NCI-H2227 treated with DMSO at 0.1 percent for 48 hours (cell line): ENCODE measurements around the gene SLC35F3.

Experiments
- DNase-seq: peaks from one replicate; lab custom pipeline; 2025; lab: John Stamatoyannopoulos, UW

The SLC35F3 gene

DNA sequence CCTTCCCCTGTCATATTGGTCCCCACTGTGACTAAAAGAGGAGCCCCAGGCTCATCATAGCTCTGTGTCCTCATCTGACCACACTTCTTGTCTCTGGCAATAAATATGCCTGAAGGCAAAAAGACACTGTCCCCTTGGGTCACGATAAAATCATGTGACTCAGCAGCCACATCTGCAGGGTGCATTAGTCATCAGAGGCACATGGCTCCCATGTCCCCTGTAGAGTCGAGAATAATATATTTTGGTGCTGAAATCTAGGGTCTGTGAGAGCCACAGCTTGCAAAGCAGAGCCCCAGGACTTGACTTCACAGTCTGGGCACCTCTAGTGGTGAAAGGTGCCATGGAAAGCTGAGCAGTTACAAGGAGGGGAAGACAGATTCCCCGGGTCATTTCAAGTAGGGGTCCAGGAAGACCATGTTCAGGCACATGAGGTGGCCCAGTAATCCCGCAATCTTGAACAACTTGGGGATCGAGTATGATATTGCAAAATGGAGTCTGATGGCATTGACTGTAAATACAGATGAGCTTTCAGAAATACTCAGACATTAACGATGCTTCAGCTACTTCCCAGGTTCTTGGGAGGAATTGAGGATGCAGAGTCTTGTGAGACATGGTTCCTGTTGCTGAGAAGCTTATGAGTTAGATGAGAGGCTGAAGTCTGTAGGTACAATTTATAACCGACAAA lies 68.6 kb downstream of the SLC35F3 start:
- DNase-seq, result peak; percentile 69

DNA sequence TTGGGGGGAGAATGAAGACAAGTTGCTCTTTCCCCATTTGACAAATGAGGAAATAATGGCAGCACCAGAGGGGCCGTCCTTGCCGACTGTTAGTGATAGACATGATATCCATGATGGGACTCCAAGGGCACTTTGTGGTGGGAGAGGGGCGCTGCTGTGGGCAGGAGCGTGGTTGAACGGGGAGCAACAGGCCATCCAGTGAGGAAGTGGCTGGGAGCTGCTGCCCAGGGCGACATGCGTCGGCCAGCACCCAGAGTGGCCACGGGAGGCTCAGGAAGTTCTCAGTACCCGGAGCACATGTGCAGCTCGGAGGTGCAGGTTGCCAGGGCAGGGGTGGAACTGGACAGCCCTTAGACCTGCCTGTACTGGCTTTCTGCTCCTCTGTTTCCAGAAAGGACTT lies 71.0 kb downstream of the SLC35F3 start:
- no peak for DNase-seq

DNA sequence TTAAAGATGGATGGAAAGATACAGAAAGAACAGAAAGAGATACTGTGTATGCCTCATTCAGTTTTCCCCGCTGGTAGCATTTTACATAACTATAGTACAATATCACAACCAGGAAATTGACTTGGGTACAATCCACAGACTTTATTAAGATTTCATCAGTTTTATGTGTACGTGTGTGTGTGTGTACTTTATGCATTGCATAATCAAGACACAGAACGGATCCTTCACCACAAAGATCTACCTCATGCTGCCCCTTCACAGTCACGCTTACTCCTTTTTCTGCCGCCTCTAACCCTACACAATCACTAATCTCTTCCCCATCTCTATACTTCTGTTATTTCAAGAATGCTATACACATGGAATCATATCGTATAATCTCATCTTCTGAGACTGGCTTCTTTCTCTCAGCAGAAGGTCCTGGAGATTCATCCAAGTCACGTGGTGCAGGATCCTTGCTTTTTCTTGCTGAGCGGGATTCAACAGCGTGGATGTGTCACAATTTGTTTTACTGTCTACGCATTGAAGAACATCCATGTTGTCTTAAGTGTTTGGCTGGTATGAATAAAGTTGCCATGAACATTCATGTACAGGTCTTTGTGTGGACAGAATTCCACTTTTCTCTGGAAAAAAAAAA lies 76.7 kb downstream of the SLC35F3 start:
- no peak for DNase-seq

DNA sequence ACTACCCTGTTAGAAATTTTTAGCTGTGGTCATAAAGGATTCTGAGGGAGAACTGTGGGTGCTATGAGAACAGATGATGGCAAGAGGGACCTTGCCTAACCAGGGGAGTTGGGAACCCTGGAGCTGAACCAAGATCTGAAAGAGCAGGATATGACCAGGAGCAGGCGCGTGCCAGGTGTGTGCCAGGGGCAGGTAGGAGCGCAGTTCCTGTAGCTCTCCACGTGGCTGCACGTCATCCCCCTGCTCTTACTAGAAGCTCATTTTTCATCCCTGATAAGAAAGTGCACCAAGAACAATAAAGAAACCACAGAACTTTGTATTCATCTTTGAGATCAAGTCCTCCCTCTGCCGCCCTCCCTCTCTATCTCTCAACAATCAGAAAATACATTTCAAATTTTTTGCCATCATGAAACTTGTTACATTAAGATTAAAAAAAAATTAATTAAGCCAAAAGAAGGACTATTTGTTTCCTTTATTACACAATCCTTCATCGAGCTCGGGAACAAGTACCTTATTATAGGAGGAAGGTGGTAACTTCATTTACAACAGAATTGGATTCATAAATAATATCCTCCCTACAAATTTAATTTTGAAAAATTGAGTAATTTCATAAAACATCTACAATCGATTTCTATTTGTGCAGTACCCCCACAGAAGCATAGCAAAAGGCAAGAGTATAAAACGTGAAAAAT lies 78.5 kb downstream of the SLC35F3 start:
- no peak for DNase-seq

DNA sequence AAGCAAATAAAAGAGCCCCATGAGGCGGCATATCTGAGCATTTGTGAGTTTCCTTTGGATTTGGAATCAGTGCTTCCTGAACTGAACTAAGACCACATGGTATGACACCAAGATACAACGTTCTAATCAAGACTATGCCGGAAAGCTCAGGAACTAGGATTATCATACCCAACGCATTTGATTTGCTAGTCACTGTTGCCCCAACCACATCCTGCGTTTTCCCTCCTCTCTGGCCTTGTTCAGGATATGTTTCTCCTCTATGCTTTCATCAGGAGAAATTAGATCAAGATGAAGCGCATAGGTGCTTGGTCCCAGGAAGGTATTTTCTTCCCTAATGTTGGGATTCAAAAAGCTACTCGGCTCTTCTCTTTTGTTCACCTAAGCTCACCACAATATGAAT lies 79.3 kb downstream of the SLC35F3 start:
- DNase-seq, result no peak

DNA sequence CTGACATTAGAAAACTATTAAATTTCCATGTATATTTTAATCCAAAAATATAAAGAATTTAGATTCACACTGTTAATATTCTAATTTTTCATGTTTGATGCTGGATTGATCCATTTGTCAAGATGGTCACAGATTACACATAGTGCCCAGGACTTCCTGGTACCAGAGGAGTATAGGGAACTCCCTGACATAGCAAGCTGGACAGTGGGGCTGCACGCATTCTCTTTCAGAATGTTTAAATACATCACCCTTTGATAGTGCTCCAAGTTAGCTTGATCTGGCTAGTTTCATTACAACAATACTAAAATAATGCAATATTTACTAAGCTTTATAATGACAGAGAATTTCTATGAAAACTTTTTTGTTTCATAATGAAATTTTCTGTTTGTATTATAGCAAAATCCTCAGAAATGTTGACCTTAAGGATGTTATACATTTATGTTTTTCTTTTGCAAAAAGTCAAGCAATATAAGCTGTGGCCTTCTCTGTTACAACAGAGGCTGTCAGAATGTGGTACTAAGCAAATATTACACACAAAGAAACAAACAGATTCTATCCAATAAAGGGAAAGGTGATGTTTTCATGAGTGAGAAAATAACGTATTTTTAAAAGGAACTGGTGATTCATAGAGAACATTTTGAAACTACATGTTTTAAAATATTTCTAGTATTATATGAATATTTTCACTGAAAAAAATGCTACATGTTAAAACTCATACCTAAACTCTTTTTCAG lies 84.7 kb downstream of the SLC35F3 start:
- no peak for DNase-seq

DNA sequence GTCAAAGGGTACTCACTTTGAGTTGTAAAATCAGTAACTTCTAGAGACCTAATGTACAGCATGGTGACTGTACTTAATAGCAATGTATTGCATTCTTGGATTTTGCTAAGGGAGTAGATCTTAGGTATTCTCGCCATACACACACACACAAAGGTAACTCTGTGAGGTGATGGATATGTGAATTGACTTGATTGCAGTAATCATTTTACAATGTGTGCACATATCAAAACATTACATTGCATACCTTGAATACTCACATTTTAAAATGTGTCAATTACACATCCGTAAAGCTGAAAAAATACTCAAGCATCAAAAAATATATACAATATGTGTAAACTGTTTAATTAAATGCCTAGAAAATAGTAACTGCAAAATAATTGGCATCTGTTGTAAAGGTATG lies 86.0 kb downstream of the SLC35F3 start:
- no peak for DNase-seq

DNA sequence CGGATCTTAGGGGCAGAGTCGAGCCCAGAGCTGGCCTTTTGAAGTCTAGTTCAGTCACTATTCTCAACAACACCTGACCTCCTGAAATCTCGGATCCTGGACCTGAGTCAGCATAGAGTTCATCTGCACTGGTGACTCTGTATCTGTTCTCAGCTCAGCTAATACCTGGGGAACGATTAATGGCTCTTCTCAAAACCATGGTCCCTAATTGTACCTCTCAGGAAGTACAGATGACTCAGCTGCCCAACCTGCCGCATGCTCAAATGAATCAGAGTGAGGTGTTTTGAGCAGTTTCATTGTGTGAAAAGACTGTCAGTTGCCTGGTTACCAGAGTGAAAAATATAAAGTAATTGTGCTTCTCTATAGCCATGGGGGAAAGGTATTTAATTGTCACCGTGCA lies 89.2 kb downstream of the SLC35F3 start:
- DNase-seq, result peak; percentile 71

DNA sequence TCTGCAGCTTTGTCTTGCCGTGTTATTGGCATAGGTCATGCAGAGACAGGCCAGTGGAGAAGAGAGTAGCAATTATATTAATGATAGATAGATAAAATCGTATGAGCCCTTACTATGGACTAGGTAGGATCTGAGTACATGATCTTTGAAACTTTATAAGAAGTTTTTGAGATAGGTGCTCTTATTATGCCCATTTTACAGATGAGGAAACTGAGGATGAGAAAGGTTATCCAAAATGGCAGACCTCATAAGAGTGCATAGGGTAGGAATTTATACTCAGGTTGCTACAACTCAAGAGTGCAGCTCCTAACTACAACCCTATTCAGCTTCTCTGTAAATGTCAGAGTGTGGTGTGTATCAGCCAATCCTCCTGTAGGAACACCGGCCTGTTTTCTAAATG lies 89.6 kb downstream of the SLC35F3 start:
- no peak for DNase-seq

DNA sequence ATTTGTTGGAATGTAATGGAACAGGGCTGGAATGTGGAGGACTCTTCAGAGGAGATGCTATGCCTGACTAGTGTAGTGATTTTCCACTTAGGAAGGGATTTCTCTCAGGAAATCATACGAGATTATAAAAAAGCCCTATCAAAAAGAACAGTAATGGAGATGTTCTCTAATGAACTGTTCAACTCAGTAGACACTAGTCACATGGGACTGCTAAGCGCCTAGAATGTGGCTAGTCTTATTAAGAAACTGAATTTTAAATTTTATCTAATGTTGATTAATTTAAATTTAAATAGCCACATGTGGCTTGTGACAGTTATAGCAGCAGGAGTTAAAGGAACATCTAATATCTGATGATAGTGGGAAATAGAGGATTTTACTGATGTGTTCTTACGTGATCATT lies 94.0 kb downstream of the SLC35F3 start:
- DNase-seq, result no peak

DNA sequence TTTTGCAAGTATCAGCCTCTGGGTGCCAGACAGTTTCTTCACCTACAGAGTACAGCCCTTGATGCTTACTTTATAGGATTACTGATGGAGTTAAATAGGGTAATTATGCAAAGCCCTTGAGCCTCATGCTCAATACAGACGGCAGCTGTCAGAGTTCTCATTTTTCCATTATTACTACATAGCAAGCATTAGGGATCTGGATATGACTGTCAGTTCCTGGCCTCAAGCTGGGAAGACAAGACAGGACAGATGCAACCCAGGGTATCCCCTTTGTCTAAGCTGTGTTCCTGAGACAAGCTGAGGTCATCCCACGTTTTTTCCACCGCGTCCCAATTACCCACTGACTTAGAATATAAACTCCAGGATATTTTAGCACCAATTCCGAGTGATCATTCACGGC lies 94.4 kb downstream of the SLC35F3 start:
- DNase-seq, result no peak

DNA sequence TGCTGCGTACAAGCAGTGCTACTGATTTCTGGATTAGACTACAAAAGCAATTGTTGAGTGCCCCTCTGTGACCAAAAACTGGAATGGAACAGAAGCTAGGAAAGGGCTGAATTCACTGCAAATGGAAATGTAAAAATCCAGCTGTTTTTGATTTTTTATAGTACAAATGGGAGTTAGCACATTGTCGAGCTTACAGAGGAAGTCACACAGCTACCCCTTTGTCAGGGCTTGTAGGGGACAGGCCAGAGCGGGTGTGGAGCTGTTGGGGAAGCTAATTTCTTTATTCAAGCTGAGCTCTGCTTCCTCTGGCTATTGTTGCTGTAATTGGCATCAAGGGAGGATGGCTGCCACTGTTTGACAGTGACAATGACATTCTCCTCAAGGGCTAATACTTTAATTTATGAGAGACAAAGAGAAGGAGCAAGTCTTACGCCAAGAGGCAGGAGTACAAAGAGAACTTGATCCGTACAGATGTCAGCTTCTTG lies 96.1 kb downstream of the SLC35F3 start:
- peak; percentile 36 for DNase-seq

DNA sequence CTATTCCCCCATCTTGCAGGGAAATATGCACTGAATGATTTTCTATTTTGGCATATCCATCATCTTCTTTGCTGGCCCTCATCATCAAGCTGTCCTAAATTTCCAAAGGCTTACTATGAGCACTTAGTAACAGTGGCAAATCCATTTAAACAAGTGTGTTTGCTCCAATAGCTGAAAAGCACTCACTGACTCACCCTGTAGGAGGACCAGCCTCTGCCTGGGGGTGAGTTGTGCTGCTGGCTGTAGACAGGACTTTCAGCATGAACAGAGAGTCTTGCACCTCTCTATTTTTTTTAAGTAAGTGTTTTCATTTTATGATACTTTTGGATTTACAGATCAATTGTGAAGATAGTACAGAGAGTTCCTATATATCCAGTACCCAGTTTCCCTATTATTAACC lies 97.3 kb downstream of the SLC35F3 start:
- no peak for DNase-seq

DNA sequence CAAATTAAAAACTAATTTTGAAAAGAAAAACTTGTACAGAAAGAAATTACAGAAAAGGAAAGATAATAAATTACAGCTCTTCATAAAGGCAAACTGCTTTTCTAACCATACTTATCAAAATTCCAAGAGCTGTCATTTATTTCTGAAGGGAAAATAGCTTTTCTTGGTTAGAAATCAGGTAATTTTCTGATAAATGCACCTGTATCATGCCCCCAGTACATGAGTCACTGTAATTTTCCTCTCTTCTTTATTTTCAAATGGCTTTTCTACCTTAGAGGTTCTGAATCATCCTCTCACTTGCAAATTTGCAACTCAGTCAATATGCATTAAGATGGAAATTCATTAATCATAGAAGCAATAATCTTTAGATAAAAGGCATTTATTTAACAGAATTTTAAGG lies 100.1 kb downstream of the SLC35F3 start:
- DNase-seq, result no peak

DNA sequence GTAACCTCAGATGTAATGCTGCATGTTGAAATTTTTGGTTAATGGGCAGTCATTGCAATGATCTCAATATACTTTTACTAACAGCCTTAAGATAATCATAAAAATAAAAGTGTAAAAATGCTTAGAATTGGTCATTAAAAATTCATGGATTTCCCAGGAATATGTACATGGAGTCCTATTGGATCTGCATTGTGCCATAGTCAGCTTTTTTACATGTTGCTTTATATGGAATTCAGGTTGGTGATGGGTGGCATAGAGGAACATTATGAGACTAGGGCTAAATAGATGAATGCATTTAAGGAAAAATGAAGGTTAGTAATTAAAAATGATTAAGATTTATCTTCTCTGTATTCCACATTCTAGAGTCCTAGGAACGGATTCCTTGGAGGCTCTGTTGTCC lies 103.2 kb downstream of the SLC35F3 start:
- DNase-seq, result no peak

DNA sequence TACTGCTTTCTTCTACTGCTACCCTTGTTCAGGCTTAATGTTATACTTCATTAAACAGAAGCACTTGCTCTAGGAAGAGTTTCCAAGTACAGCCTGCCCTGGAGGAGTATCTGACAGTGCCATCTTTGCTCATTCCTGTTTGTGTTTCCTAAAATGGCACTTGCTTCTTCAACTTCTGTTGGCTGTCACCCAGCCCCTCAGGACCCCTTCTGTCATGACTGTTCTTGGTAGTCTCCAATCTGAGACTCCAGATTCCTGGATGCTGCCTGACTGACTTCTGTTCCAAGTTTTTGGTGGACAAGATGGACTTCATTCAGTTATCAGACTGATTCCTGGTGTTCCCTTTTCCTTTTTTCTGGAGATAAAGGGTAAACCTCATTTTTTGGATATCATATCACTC lies 104.1 kb downstream of the SLC35F3 start:
- no peak for DNase-seq

DNA sequence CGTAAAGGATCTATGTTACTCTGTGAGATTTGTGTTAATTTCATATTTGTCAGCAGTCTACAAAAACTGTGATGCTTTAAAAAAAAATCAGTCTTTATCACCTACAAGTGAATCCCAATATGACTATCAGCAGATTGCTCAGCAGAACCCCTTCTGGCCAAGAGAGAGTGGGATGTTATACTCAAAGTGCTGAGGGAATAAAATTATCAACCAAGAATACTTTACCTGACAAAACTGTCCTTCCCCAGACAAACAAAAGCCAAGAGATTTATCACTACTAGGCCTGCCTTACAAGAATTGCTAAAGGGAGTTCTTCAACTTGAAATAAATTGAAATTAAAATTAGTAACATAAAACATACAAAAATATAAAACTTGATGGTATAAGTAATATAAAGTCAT lies 105.2 kb downstream of the SLC35F3 start:
- no peak for DNase-seq

DNA sequence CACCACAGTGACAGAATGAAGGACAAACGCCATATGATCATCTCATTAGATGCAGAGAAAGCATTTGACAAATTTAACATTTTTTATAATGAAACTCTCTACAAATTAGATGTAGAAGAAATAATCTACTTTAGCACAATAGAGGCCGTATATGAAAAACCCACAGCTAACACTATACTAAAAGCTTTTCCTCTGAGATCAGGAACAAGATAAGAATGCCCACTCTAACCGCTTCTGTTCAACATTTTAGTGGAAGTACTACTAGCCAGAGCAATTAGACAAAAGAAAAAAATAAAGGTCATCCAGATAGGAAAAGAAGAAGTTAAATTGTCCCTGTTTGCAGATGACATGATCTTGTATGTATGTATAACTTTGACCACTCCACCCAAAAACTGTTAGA lies 109.7 kb downstream of the SLC35F3 start:
- no peak for DNase-seq

DNA sequence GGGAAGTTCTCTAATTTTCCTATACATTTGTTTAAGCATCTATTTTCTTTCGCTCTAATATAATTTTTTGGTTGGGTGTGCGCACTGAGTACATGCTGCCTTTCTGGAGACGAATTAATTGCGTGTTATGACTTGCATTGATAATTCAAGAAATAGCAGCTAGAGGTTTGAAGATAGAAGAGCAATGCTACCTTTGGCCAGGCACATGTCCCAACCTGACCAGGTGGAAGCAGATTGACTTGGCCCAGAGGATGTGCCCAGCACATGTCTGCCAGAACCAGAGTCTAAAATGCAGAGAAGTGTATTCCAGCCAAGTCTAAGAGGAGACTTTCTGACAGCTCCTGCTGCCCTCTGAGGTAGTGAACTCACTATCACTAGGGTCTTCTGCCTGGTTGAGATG lies 114.3 kb downstream of the SLC35F3 start:
- no peak for DNase-seq

DNA sequence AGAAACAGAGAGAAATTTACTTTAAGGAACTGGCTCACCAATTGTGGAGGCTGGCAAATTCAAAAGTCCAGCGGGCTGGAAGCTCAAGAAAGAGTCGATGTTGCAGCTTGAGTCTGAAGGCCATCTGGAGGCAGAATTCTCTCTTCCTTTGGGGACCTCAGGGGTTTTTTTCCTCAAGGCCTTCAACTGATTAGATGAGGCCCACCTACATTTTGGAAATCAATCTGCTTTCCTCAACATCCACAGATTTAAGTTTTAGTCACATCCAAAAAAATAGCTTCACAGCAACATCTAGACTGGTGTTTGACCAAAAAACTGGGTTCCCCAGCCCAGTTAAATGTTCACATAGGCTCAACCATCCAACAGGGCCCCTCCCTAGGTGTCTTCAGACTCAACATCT lies 114.9 kb downstream of the SLC35F3 start:
- no peak for DNase-seq

DNA sequence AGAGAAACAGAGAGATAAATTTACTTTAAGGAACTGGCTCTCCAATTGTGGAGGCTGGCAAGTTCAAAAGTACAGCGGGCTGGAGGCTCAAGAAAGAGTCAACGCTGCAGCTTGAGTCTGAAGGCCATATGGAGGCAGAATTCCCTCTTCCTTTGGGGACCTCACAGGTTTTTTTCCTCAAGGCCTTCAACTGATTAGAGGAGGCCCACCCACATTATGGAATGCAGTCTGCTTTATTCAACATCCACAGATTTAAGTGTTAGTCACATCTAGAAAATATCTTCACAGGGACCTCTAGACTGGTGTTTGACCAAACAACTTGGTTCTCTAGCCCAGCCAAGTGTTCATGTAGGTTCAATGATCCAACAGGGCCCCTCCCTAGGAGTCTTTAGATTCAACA lies 117.8 kb downstream of the SLC35F3 start:
- DNase-seq, result no peak

DNA sequence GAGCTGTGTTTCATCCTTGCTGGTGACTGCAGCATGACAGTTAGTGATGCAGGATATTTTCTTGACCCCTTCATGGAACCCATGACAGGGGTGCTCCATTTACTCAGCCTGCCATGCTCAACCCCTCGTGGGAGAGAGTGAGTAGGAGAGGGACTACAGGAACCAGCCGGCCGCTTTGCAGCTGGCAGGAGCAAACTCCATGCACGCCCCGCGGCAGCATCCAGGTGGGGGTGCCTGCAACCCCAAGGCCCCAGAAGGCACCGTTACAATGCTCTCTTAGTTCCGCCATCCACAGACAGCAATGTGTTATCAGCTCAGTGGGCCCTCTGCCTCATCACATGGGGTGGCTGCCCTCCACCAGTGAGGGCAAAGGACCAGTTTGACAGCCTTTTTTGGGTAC lies 135.1 kb downstream of the SLC35F3 start:
- no peak for DNase-seq
